WERI-Rb-1 (cell line): ENCODE measurements around the gene EFEMP1.

Source experiments
- DNase-seq: peaks from one replicate; pipeline ENCODE4 v3.0.0-alpha.2; 2020
- H3K27ac ChIP-seq: fragments of 250-450 bp; sonication (Bioruptor Pico); 2 replicates; pipeline ENCODE4 v1.5.1; 2020; ENCODE audit warnings: mild to moderate bottlenecking, moderate library complexity
- H3K27me3 ChIP-seq: fragments of 250-450 bp; sonication (Bioruptor Pico); 2 replicates; pipeline ENCODE4 v1.5.1; 2021; ENCODE audit warnings: mild to moderate bottlenecking, low read depth, moderate library complexity; ENCODE audit not compliant: insufficient read depth, severe bottlenecking
- H3K36me3 ChIP-seq: fragments of 250-450 bp; sonication (Bioruptor Pico); 2 replicates; pipeline ENCODE4 v1.5.1; 2020; ENCODE audit warnings: mild to moderate bottlenecking, moderate library complexity
- H3K4me3 ChIP-seq: 2 replicates; pipeline ENCODE4 v1.5.1; 2011; ENCODE audit warnings: low read depth, mild to moderate bottlenecking, control low read depth, low read length
- H3K9me3 ChIP-seq: fragments of 250-450 bp; sonication (Bioruptor Pico); 2 replicates; pipeline ENCODE4 v1.5.1; 2021; ENCODE audit warnings: mild to moderate bottlenecking, moderate library complexity; ENCODE audit not compliant: severe bottlenecking
- CTCF ChIP-seq: IDR thresholded peaks from 2 replicates; pipeline ENCODE4 v1.5.1; 2011; ENCODE audit warnings: low read depth, mild to moderate bottlenecking, control low read depth, inconsistent platforms, low read length

EFEMP1 gene

GRCh38 chr2:55864351-55865084 is 59.1 kb downstream of the EFEMP1 start:
- Histone ChIP-seq H3K36me3 (no peaks in the 10 kb centered on the region), H3K27me3 (no peaks in the 10 kb centered on the region), H3K27ac (no peak overlapping the region), H3K4me3 (no peak overlapping the region), H3K9me3 (no peaks in the 10 kb centered on the region)
- TF ChIP-seq CTCF: no peak
- no peak for DNase-seq

- no peaks in the 10 kb centered on the region for H3K36me3 ChIP-seq
- H3K9me3 ChIP-seq: no peaks in the 10 kb centered on the region
- H3K27ac ChIP-seq: no peak overlapping the region
- DNase-seq: no peak
- H3K4me3 ChIP-seq: no peak overlapping the region
- no peak for TF ChIP-seq CTCF
- H3K27me3 ChIP-seq: no peaks in the 10 kb centered on the region
These were observed 60.8 kb downstream of the EFEMP1 start for GRCh38 chr2:55862673-55863390.

GRCh38 chr2:55862246-55862645 is 61.3 kb downstream of the EFEMP1 start:
- Histone ChIP-seq H3K4me3 (no peak overlapping the region), H3K36me3 (no peaks in the 10 kb centered on the region), H3K9me3 (no peaks in the 10 kb centered on the region), H3K27me3 (no peaks in the 10 kb centered on the region), H3K27ac (no peak overlapping the region)
- DNase-seq: no peak
- TF ChIP-seq CTCF: no peak

- Histone ChIP-seq H3K27me3 (no peaks in the 10 kb centered on the region), H3K9me3 (no peaks in the 10 kb centered on the region), H3K4me3 (no peak overlapping the region), H3K27ac (no peak overlapping the region), H3K36me3 (no peaks in the 10 kb centered on the region)
- no peak for DNase-seq
- TF ChIP-seq CTCF: no peak
These were observed 61.8 kb downstream of the EFEMP1 start for GRCh38 chr2:55861733-55862132.

GRCh38 chr2:55860832-55861231 is 62.8 kb downstream of the EFEMP1 start:
- H3K9me3 ChIP-seq: no peaks in the 10 kb centered on the region
- no peaks in the 10 kb centered on the region for H3K36me3 ChIP-seq
- TF ChIP-seq CTCF: no peak
- H3K27ac ChIP-seq: no peak overlapping the region
- no peak for DNase-seq
- no peaks in the 10 kb centered on the region for H3K27me3 ChIP-seq
- no peak overlapping the region for H3K4me3 ChIP-seq
